Progenitor cell of endocrine pancreas (in vitro differentiated cells): ENCODE measurements around the gene CDSN. TPM values are rescaled to one million over a fixed set of nuclear protein-coding genes. Genes with fewer than 3 reads are reported as not detected.

ENCODE experiments used
- DNase-seq: peaks from one replicate; pipeline ENCODE4 v3.0.0; 2021; ENCODE audit warnings: low spot score; ENCODE audit not compliant: unreplicated experiment
- H3K27ac Mint-ChIP-seq: 2 replicates; pipeline ENCODE4 v1.8.0; 2021; ENCODE audit warnings: mild to moderate bottlenecking, moderate library complexity, mixed read lengths
- H3K27me3 Mint-ChIP-seq: 2 replicates; pipeline ENCODE4 v1.8.0; 2021; ENCODE audit warnings: mixed read lengths
- H3K36me3 Mint-ChIP-seq: 2 replicates; pipeline ENCODE4 v1.8.0; 2022; ENCODE audit warnings: mixed read lengths; ENCODE audit not compliant: insufficient read depth
- H3K4me1 Mint-ChIP-seq: 2 replicates; pipeline ENCODE4 v1.8.0; 2021; ENCODE audit warnings: low read depth, mixed read lengths
- H3K4me3 Mint-ChIP-seq: 2 replicates; pipeline ENCODE4 v1.8.0; 2021; ENCODE audit warnings: low read depth, mild to moderate bottlenecking, moderate library complexity, mixed read lengths
- H3K9me3 Mint-ChIP-seq: 2 replicates; pipeline ENCODE4 v1.8.0; 2021; ENCODE audit warnings: low read depth, mixed read lengths
- total RNA-seq: library from RNA; stranded (reverse); gene quantifications from 2 replicates; pipeline ENCODE4 v1.2.1, GENCODE V29; 2021
- TF ChIP-seq, protein P1 (sequence below): fragments of 200-600 bp; sonication (generic); IDR thresholded peaks from one replicate; pipeline ENCODE4 v1.5.0; 2021; ENCODE audit warnings: antibody characterized with exemption, mild to moderate bottlenecking; ENCODE audit not compliant: unreplicated experiment

Gene CDSN
- total RNA-seq, 1 donor from 2014 or later: not detected

DNA sequence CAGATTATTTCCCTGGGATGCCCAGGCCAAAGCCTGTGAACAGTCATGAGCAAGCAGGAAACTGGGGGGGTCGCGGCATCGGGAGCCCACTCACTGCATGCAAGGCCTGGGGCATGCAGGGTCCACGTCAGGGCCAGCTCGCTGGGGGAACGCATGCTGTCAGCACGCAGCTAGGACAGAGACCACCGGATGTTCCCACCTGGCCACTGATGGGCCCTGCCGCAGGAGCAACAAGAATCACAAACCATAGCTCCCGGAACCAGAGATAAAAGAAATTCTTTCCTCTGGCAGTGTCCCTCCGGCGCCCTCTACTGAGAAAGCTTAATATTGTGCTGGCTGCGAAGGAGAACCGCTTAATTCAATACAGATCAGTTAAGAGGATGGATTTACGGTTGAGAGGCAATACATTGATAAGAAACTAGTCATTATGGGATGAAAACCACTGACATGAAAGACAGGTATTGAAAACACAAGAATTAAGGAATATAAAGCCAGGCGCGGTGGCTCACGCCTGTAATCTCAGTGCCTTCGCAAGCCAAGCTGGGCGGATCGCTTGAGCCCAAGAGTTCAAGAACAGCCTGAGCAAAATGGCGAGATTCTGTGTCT, 40.5 kb downstream of the CDSN start:
- H3K4me3 Mint-ChIP-seq: no peak overlapping the region
- H3K9me3 Mint-ChIP-seq: no peaks in the 10 kb centered on the region
- H3K27me3 Mint-ChIP-seq: peaks cover 5% of the 10 kb centered on the region
- no peaks in the 10 kb centered on the region for H3K36me3 Mint-ChIP-seq
- peak; percentile 47 for DNase-seq
- H3K27ac Mint-ChIP-seq: no peak overlapping the region
- TF ChIP-seq, protein P1, sequence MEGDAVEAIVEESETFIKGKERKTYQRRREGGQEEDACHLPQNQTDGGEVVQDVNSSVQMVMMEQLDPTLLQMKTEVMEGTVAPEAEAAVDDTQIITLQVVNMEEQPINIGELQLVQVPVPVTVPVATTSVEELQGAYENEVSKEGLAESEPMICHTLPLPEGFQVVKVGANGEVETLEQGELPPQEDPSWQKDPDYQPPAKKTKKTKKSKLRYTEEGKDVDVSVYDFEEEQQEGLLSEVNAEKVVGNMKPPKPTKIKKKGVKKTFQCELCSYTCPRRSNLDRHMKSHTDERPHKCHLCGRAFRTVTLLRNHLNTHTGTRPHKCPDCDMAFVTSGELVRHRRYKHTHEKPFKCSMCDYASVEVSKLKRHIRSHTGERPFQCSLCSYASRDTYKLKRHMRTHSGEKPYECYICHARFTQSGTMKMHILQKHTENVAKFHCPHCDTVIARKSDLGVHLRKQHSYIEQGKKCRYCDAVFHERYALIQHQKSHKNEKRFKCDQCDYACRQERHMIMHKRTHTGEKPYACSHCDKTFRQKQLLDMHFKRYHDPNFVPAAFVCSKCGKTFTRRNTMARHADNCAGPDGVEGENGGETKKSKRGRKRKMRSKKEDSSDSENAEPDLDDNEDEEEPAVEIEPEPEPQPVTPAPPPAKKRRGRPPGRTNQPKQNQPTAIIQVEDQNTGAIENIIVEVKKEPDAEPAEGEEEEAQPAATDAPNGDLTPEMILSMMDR: peak; percentile 79
- H3K4me1 Mint-ChIP-seq: no peaks in the 10 kb centered on the region

GRCh38 chr6:31076611-31077010, 43.6 kb downstream of the CDSN start:
- no peaks in the 10 kb centered on the region for H3K4me1 Mint-ChIP-seq
- no peaks in the 10 kb centered on the region for H3K36me3 Mint-ChIP-seq
- H3K27ac Mint-ChIP-seq: no peak overlapping the region
- H3K27me3 Mint-ChIP-seq: peaks cover 4% of the 10 kb centered on the region
- no peaks in the 10 kb centered on the region for H3K9me3 Mint-ChIP-seq
- no peak overlapping the region for H3K4me3 Mint-ChIP-seq
- TF ChIP-seq, protein P1: no peak
- no peak for DNase-seq

DNA sequence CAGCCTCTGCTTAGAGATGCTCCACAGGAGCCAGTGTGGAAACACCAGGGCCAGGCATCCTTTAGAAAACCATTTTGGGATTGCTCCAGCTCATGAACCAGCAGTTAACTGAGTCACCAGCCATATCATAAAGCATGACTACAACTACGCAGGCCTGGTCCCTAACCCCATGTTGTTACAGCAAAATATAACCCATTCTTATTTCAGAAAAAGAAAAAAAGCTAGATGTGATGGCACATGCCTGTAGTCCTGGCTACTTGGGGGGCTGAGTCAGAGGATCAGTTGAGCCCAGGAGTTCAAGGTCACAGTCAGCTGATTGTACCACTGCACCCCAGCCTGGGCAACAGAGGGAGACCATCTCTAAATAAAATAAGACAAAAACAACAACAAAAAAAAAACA, 44.7 kb downstream of the CDSN start:
- Mint-ChIP-seq H3K4me3 (no peak overlapping the region), H3K9me3 (no peaks in the 10 kb centered on the region), H3K36me3 (no peaks in the 10 kb centered on the region), H3K4me1 (no peaks in the 10 kb centered on the region), H3K27ac (no peak overlapping the region), H3K27me3 (peaks cover 4% of the 10 kb centered on the region)
- TF ChIP-seq, protein P1: no peak
- no peak for DNase-seq

GRCh38 chr6:31074401-31074800, 45.8 kb downstream of the CDSN start:
- H3K27ac Mint-ChIP-seq: no peak overlapping the region
- no peak for DNase-seq
- H3K27me3 Mint-ChIP-seq: no peaks in the 10 kb centered on the region
- TF ChIP-seq, protein P1: no peak
- no peaks in the 10 kb centered on the region for H3K36me3 Mint-ChIP-seq
- no peaks in the 10 kb centered on the region for H3K4me1 Mint-ChIP-seq
- H3K9me3 Mint-ChIP-seq: no peaks in the 10 kb centered on the region
- no peak overlapping the region for H3K4me3 Mint-ChIP-seq

DNA sequence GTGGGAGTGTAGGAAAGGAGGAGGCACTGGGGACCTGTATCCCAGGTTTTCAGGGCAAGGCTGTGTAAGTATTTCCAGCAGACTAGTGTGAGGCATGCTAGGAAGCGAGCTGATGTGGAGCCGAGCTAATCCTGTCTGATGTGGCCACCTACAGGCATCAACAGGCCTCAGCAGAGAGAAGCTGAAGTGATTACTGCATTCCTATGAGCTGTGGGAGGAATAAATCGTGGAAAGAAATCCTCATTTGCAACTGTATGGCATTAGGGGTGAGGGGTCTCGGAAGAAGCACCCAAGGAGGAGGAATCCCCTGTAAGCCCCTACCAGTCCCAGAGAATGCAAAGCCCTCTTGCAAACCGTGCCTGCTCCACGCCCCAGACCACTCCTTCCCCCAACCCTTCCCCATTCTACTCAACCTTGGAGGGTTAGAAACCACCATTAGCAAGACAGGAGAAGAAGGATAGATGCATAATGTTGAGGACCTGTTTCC, 49.5 kb downstream of the CDSN start:
- H3K4me3 Mint-ChIP-seq: no peak overlapping the region

More for the DNA sequence above, 49.5 kb downstream of the CDSN start:
- no peaks in the 10 kb centered on the region for H3K9me3 Mint-ChIP-seq
- no peaks in the 10 kb centered on the region for H3K27me3 Mint-ChIP-seq
- peaks cover 5% of the 10 kb centered on the region for H3K4me1 Mint-ChIP-seq
- H3K36me3 Mint-ChIP-seq: no peaks in the 10 kb centered on the region
- no peak for DNase-seq
- no peak overlapping the region for H3K27ac Mint-ChIP-seq
- TF ChIP-seq, protein P1: peak; percentile 62
